ENCODE data around the gene SCUBE1. TPM values are rescaled to one million over a fixed set of nuclear protein-coding genes. Genes with fewer than 3 reads are reported as not detected.

The SCUBE1 gene
- total and polyA plus RNA-seq, 8 donors = 0.04 to 0.41 (median 0.12) TPM; not detected in 3

DNA sequence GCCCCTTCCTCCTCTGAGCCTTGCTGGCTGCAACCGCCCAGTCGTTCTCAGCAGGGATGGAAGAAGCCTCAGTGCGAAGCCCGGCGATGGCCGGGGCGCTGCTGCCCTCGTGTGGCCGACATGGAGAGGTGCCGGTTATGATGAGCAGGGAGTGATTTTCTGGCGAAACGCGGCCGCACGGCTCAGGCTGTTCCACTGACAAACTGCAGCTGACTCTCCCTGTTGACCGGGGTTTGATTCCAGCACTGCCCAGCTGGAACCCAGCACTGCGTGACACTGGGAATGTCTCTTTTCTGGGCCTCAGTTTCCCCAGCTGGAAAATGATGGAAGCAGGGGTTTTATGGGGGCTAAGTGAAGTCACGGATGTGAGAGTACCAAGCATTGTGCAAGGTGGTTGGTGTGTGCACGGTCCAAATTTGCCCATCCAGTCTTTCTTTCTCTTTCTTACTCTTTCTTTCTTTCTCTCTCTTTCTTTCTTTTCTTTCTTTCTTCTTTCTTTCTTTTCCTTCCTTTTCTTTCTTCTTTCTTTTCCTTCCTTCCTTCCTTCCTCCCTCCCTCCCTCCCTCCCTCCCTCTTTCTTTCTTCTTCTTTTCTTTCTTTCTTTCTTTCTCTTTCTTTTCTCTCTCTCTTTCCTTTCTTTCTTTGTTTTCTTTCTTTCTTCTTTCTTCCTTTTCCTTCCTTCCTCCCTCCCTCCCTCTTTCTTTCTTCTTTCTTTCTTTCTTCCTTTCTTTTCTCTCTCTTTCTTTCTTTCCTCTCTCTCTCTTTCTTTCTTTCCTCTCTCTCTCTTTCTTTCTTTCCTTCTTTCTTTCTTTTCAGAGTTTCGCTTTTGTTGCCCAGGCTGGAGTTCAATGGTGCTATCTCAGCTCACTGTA lies 42.8 kb upstream of the SCUBE1 start:
- TF ChIP-seq, protein P1, sequence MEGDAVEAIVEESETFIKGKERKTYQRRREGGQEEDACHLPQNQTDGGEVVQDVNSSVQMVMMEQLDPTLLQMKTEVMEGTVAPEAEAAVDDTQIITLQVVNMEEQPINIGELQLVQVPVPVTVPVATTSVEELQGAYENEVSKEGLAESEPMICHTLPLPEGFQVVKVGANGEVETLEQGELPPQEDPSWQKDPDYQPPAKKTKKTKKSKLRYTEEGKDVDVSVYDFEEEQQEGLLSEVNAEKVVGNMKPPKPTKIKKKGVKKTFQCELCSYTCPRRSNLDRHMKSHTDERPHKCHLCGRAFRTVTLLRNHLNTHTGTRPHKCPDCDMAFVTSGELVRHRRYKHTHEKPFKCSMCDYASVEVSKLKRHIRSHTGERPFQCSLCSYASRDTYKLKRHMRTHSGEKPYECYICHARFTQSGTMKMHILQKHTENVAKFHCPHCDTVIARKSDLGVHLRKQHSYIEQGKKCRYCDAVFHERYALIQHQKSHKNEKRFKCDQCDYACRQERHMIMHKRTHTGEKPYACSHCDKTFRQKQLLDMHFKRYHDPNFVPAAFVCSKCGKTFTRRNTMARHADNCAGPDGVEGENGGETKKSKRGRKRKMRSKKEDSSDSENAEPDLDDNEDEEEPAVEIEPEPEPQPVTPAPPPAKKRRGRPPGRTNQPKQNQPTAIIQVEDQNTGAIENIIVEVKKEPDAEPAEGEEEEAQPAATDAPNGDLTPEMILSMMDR (IDR thresholded peaks at IDR 0.05) = peak; percentile 73 to 92 (median 84)
- 7 to 10% methylated on average over 19 to 20 of the region's 20 CpGs for WGBS, 2 donors
- Histone ChIP-seq H3K27ac (no peak overlapping the region), H3K36me3 (no peaks in the 10 kb centered on the region), H3K4me1 (no peaks in the 10 kb centered on the region), H3K4me3 (no peak overlapping the region), H3K27me3 (peaks cover 0 to 4% (median 0%) of the 10 kb centered on the region in 4 donors), H3K9me3 (no peaks in the 10 kb centered on the region)
- ATAC-seq (peak; percentile 92 to 97 (median 96)), FAIRE-seq (no peak), DNase-seq (peak; percentile 63 to 94 (median 82))
- intact Hi-C loops (cut with DNase I) = loop anchor here (5.0 to 10.0 kb wide), 4 partner anchors 111 to 441 kb away; no protein-coding TSS in a partner anchor

DNA sequence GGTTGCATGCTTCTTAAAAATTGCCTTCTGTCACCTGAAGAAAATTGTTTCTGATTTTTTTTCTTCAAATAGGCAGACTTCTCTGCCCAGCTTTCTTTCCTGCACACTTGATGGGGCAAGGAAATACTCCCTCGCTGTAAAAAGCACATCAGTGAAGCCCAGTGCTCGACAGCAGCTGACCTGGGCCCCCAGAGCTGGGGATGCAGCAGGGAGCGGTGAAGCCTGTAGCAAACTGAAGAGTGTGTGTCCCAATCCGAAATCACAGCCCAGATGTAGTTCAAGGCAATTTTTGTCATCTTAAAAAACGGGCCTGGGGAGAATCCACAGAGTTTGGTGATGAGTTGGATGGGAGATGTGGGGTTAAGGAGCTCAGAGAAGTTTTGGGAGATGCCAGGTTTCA lies 41.7 kb upstream of the SCUBE1 start:
- H3K4me3 ChIP-seq = no peak overlapping the region
- no peaks in the 10 kb centered on the region for H3K36me3 ChIP-seq
- H3K27ac ChIP-seq = no peak overlapping the region
- WGBS, 2 donors = 39 to 56% methylated on average over 5 of the region's 5 CpGs
- no peak for ATAC-seq
- FAIRE-seq = no peak
- TF ChIP-seq, protein P1 (IDR thresholded peaks at IDR 0.05) = no peak
- peak in 1 of 6 donors; percentile 37 for DNase-seq
- no peaks in the 10 kb centered on the region for H3K9me3 ChIP-seq
- H3K27me3 ChIP-seq = peaks cover 0 to 4% (median 0%) of the 10 kb centered on the region in 4 donors
- intact Hi-C loops (cut with DNase I) = loop anchor here (5.0 to 10.0 kb wide), 5 partner anchors 110 to 442 kb away; no protein-coding TSS in a partner anchor
- H3K4me1 ChIP-seq = no peaks in the 10 kb centered on the region

DNA sequence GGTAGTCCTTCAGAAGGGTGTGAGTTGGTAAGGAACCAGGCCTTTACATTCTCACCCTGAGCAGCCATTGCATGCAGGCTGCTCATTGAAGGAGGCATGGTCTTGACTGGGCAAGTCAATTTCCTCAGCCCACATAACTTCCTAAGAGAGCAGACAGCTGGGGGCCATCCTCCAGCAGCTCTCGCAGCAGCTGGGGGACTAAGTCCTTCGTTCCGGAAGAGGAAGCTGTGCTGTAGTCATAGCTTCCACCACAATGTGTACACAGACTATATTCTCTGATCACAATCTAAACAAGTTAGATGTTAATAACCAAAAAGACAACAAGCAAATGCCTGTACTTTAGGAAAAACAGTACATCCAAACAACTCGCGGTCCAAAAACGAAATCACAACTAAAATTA lies 38.5 kb upstream of the SCUBE1 start:
- Histone ChIP-seq H3K36me3 (no peaks in the 10 kb centered on the region), H3K9me3 (no peaks in the 10 kb centered on the region), H3K4me3 (no peak overlapping the region), H3K27me3 (no peaks in the 10 kb centered on the region), H3K27ac (no peak overlapping the region), H3K4me1 (peaks cover 14 to 21% (median 21%) of the 10 kb centered on the region in 3 donors)
- TF ChIP-seq, protein P1 (IDR thresholded peaks at IDR 0.05) = no peak
- 88 to 91% methylated on average over 6 of the region's 6 CpGs for WGBS, 2 donors
- DNase-seq (no peak), FAIRE-seq (no peak), ATAC-seq (no peak)
- intact Hi-C loops (cut with DNase I) = loop anchor here (5.0 to 10.0 kb wide), 3 partner anchors 107 to 149 kb away; no protein-coding TSS in a partner anchor

DNA sequence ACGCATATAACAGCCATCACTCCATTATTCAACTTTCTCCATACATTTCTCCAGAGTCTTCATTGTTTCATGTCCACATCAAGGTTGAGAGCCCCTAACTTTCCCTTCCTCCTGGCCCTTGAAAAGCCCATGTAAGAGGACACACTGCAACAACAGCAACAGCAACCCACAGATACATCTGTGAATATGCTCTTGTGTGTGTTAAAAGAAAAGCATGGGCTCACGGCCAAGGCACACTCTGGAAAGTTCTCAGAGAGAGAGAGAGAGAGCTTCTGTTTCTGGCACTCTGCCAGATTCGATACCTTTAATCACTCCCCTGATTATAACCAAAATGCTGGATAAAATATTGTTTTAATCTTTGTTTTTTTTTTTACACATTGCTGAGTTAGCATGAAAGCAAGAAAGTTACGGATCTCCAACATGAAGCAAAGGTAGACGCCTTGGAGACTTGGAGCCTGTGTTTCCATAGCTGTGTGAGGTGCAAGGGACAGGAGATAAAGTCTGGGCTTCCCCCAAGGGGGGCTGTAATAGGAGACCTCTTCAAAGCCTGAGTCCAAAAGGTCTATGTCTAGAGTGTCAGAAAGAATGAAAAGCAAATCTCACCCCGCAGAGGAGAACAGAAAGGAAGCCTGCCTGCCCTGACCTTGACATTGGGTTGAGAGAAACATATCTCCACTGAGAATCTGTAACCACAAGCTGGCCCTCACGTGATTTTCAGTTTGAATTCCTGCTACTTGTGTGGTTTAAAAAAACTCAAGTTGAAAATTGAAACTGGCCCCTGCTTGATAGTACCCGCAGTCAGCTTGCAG lies 34.9 kb upstream of the SCUBE1 start:
- no peaks in the 10 kb centered on the region for H3K36me3 ChIP-seq
- intact Hi-C loops (cut with DNase I) = no loop called here
- H3K4me1 ChIP-seq = peaks cover 14 to 28% (median 24%) of the 10 kb centered on the region in 3 donors
- DNase-seq = peak in 5 of 6 donors; percentile 24 to 73 (median 69)
- no peaks in the 10 kb centered on the region for H3K9me3 ChIP-seq
- H3K27ac ChIP-seq = peak overlapping the region in 3 of 4 donors; percentile 47 to 76 (median 64)
- TF ChIP-seq, protein P1 (IDR thresholded peaks at IDR 0.05) = no peak
- H3K27me3 ChIP-seq = no peaks in the 10 kb centered on the region
- FAIRE-seq = no peak
- no peak overlapping the region for H3K4me3 ChIP-seq
- peak; percentile 71 to 80 (median 80) for ATAC-seq
- WGBS, 2 donors = 9% methylated on average over 8 of the region's 8 CpGs

All from pancreas (tissue), 10 donors.